Thyroid gland (tissue), 4 donors: Measurements from ENCODE around the gene PBX2. TPM values are rescaled to one million over a fixed set of nuclear protein-coding genes. Genes with fewer than 3 reads are reported as not detected.
"Not testable (repeated sequence)": the region's sequence is repeated elsewhere in the genome, so short reads cannot be mapped to it uniquely, and the experiment has no call there.

Experiments
- DNase-seq, 2 donors: peaks; one replicate each; pipeline ENCODE4 v3.0.0-alpha.2; 2019
- H3K27ac ChIP-seq, 3 donors: fragments of 200-600 bp; sonication (generic); 1 replicate in 2 of 3; 2 replicates in 1 of 3; pipeline ENCODE4 v1.5.1; 2016 to 2019; ENCODE audit warnings: mild to moderate bottlenecking in 1 of 3, moderate library complexity in 1 of 3
- H3K27me3 ChIP-seq: fragments of 200-600 bp; sonication (generic); one replicate; pipeline ENCODE4 v1.5.1; 2019
- H3K36me3 ChIP-seq, 2 donors: fragments of 200-600 bp; sonication (generic); one replicate each; pipeline ENCODE4 v1.5.1; 2016 to 2019
- H3K4me1 ChIP-seq, 2 donors: fragments of 200-600 bp; sonication (generic); one replicate each; pipeline ENCODE4 v1.5.1; 2017 to 2019
- H3K4me3 ChIP-seq, 3 donors: fragments of 200-600 bp; sonication (generic); replicated peaks in 1 of 3; 1 replicate in 2 of 3; 2 replicates in 1 of 3; pipeline ENCODE4 v1.5.1; 2016; ENCODE audit warnings: mild to moderate bottlenecking in 1 of 3
- H3K9me3 ChIP-seq: fragments of 200-600 bp; sonication (generic); one replicate; pipeline ENCODE4 v1.5.1; 2017
- POLR2A ChIP-seq, 2 donors: fragments of 450-650 bp; IDR thresholded peaks; one replicate each; pipeline ENCODE4 v1.6.1; 2017; ENCODE audit warnings: antibody characterized with exemption in 2 of 2, mild to moderate bottlenecking in 2 of 2, moderate library complexity in 1 of 2
- WGBS, 2 donors: methylation state at CpG; one replicate each; pipeline ENCODE4 v1.1.5; 2017; 5-methylcytosine and 5-hydroxymethylcytosine counted together
- intact Hi-C: fragments of 100-400 bp; cut with DNase I; formaldehyde crosslinking; loops from one replicate; pipeline ENCODE4 v1.15.1; 2023
- total RNA-seq, 4 donors: library from RNA; depleted of rRNA; stranded (reverse); fragments of >200 nt; gene quantifications; one replicate each; pipeline ENCODE4 v1.2.3, GENCODE V29; 2016
- TF ChIP-seq, protein P1 (sequence below), 6 experiments: fragments of 200-600 bp in 3 of 6; fragments of 450-650 bp in 3 of 6; sonication (generic) in 3 of 6; IDR thresholded peaks; one replicate each; pipeline ENCODE4 v1.5.1; 2016 to 2019; ENCODE audit warnings: antibody characterized with exemption in 6 of 6, mild to moderate bottlenecking in 2 of 6, inconsistent platforms in 1 of 6, moderate library complexity in 1 of 6

The PBX2 gene
- total RNA-seq, 4 donors from 2014 or later, result 66.0 to 93.4 (median 74.2) TPM

DNA sequence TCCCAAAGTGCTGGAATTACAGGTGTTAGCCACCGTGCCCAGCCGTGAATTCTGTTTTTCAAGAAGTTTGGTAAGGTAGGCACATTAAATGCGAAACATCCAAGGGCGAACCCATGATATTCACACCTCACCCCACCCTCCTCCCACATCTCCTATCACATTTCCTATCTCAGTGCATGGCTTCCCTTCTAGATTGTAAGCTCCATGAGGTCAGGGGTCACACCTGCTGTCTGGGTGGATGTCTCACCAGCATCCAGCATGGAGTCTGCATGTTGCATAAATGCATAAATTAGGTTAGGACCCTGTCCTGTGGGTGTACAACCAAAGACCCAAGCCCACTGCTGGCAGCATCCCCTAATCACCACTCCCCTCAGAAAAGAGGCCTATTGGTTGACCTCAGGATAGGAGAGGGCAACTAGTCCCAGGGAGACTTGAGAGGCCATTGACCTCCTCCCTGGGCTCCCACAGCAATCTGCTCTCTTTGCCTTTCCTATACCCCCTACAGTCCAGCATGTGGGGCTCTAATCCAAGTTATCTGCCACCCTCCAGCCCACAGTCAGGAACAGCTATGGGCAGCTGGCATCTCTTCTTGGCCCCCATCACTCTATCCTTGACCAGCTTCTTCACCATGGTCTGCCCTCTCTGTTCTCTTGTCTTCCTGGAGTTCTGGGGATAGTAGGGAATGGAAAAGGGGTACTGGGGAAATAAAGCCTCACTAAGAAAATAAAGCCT lies 42.4 kb downstream of the PBX2 start:
- no peaks in the 10 kb centered on the region for H3K36me3 ChIP-seq
- no peaks in the 10 kb centered on the region for H3K27me3 ChIP-seq
- DNase-seq, result no peak
- no peak overlapping the region for H3K4me3 ChIP-seq
- peaks cover 6 to 7% of the 10 kb centered on the region in 2 donors for H3K4me1 ChIP-seq
- H3K27ac ChIP-seq, result no peak overlapping the region
- no peaks in the 10 kb centered on the region for H3K9me3 ChIP-seq
- no peak for TF ChIP-seq POLR2A (IDR thresholded peaks at IDR 0.05)
- TF ChIP-seq, protein P1, sequence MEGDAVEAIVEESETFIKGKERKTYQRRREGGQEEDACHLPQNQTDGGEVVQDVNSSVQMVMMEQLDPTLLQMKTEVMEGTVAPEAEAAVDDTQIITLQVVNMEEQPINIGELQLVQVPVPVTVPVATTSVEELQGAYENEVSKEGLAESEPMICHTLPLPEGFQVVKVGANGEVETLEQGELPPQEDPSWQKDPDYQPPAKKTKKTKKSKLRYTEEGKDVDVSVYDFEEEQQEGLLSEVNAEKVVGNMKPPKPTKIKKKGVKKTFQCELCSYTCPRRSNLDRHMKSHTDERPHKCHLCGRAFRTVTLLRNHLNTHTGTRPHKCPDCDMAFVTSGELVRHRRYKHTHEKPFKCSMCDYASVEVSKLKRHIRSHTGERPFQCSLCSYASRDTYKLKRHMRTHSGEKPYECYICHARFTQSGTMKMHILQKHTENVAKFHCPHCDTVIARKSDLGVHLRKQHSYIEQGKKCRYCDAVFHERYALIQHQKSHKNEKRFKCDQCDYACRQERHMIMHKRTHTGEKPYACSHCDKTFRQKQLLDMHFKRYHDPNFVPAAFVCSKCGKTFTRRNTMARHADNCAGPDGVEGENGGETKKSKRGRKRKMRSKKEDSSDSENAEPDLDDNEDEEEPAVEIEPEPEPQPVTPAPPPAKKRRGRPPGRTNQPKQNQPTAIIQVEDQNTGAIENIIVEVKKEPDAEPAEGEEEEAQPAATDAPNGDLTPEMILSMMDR (IDR thresholded peaks at IDR 0.05), result no peak
- intact Hi-C loops, result no loop called here
- WGBS, 2 donors, result 94 to 95% methylated on average over 4 of the region's 4 CpGs

DNA sequence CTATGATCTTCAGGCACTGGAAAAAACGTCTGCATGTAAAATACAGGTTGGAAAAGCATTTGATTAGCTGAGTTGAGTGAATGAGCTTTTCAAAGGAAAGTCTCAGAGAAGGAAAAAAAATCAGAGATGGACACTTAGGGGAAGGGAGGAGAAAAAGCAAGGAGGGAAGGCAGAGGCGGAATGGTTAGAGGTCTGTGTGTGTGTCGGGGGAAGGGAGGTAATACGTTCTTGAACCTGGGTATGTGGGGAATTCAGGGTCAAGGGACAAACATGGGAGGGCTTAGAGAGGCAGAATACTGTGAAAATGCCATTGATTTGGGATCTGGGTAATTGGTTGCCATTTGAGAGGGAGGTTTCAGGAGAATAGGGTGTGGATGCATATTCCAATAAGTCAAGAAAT lies 43.3 kb downstream of the PBX2 start:
- Histone ChIP-seq H3K4me1 (no peaks in the 10 kb centered on the region), H3K36me3 (no peaks in the 10 kb centered on the region), H3K27me3 (no peaks in the 10 kb centered on the region), H3K9me3 (no peaks in the 10 kb centered on the region), H3K27ac (no peak overlapping the region), H3K4me3 (no peak overlapping the region)
- 52 to 59% methylated on average over 4 of the region's 4 CpGs for WGBS, 2 donors
- TF ChIP-seq, protein P1 (IDR thresholded peaks at IDR 0.05), result no peak
- no peak for TF ChIP-seq POLR2A (IDR thresholded peaks at IDR 0.05)
- intact Hi-C loops, result no loop called here
- no peak for DNase-seq

DNA sequence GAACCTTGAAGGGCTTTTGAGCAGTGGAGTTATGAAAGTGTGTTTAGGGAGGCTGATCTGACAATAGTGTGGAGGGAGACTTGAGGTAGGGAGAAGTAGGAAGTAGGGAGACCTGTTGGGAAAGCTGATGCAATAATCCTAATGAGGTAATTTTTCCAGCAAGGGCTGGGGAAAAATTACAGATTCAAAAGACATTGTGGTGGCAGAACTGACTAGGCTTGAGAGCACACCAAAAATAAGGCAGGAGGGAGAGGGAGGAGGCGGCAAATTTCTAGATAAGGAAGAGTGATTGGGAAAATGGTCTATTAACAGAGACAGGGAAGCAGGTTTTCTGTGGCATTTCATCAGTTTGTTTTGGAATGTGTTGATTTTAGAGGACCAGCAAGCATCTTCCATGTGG lies 43.7 kb downstream of the PBX2 start:
- Histone ChIP-seq H3K4me1 (no peaks in the 10 kb centered on the region), H3K9me3 (no peaks in the 10 kb centered on the region), H3K27me3 (no peaks in the 10 kb centered on the region), H3K36me3 (no peaks in the 10 kb centered on the region), H3K4me3 (no peak overlapping the region), H3K27ac (no peak overlapping the region)
- intact Hi-C loops, result no loop called here
- TF ChIP-seq, protein P1 (IDR thresholded peaks at IDR 0.05), result no peak
- no peak for TF ChIP-seq POLR2A (IDR thresholded peaks at IDR 0.05)
- 93 to 94% methylated on average over 1 of the region's 1 CpG for WGBS, 2 donors
- DNase-seq, result no peak

DNA sequence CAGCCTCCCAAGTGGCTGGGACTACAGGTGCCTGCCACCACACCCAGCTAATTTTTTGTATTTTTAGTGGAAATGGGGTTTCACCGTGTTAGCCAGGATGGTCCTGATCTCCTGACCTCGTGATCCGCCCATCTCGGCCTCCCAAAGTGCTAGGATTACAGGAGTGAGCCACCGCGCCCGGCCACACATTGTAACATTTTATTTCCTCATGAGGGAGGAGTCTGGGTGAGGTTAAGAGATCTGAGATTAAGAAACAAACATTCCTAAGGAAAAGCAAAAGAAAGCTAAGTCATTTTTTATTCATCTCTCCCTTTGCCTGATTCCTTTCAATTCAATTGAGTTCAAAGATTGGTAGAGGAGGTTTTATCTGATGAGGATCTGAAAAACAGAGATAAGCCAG lies 45.8 kb downstream of the PBX2 start:
- H3K36me3 ChIP-seq, intact Hi-C loops, H3K4me1 ChIP-seq, H3K27me3 ChIP-seq, H3K27ac ChIP-seq, H3K9me3 ChIP-seq, H3K4me3 ChIP-seq, DNase-seq: not testable (repeated sequence)
- WGBS, 2 donors, result 91 to 93% methylated on average over 7 of the region's 7 CpGs

DNA sequence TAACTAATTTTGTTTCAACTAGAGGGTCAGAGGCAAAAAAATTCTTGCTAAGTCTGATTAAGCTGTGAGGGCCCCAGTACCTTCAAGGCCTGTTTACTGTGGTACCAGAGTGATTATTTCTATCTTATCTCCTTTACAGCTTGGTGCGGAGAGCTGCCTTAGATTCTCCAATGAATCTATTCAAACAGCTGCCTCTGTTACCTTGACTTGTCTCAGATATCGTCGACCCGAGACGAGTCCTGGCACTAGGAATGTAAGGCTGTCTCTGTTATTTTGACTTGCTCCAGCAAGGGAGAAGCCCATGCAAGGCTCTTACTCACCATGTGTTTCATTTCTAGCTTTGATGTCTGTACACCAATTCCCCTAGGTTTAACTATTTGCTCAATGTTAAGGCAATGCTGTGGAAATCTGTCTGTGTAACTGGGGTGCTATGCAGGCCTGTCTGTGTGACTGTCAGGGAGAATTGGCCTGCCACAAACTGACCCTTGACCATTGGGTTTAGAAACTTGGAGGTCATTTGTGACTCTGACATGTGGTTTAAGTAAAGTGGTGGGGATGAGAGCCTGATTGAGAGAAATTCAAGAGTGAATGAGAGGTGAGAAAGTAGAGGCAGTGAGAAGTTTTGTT lies 49.5 kb downstream of the PBX2 start:
- intact Hi-C loops, result no loop called here
- H3K36me3 ChIP-seq, result no peaks in the 10 kb centered on the region
- H3K4me1 ChIP-seq, result peaks cover 6 to 14% of the 10 kb centered on the region in 2 donors
- no peaks in the 10 kb centered on the region for H3K9me3 ChIP-seq
- TF ChIP-seq POLR2A (IDR thresholded peaks at IDR 0.05), result no peak
- TF ChIP-seq, protein P1 (IDR thresholded peaks at IDR 0.05), result no peak
- no peaks in the 10 kb centered on the region for H3K27me3 ChIP-seq
- no peak for DNase-seq
- 74 to 76% methylated on average over 5 of the region's 5 CpGs for WGBS, 2 donors
- H3K4me3 ChIP-seq, result no peak overlapping the region
- H3K27ac ChIP-seq, result no peak overlapping the region
